H9 (cell line): ENCODE data around the gene PFKP. TPM values are rescaled to one million over a fixed set of nuclear protein-coding genes. Genes with fewer than 3 reads are reported as not detected.

Experiments
- DNase-seq: peaks from one replicate; pipeline ENCODE4 v3.0.0-alpha.2; 2017
- H2AFZ ChIP-seq: one replicate; pipeline ENCODE4 v1.6.1; 2013; ENCODE audit warnings: mild to moderate bottlenecking, low read length, control low read depth, moderate library complexity
- H2AK5ac ChIP-seq: 2 replicates; pipeline ENCODE4 v1.6.1; 2013; ENCODE audit warnings: low read length, control low read depth, mixed read lengths; ENCODE audit not compliant: insufficient read length
- H2BK120ac ChIP-seq: one replicate; pipeline ENCODE4 v1.6.1; 2013; ENCODE audit warnings: low read depth, mild to moderate bottlenecking, low read length, control low read depth, inconsistent platforms; ENCODE audit not compliant: poor library complexity, severe bottlenecking
- H2BK12ac ChIP-seq: 2 replicates; pipeline ENCODE4 v1.6.1; 2013; ENCODE audit warnings: low read length, control low read depth, mixed read lengths, low read depth; ENCODE audit not compliant: insufficient read length
- H2BK15ac ChIP-seq: 2 replicates; pipeline ENCODE4 v1.6.1; 2013; ENCODE audit warnings: low read depth, low read length, control low read depth
- H2BK20ac ChIP-seq: one replicate; pipeline ENCODE4 v1.6.1; 2013; ENCODE audit warnings: low read depth, mild to moderate bottlenecking, low read length, control low read depth, inconsistent platforms; ENCODE audit not compliant: poor library complexity, severe bottlenecking
- H2BK5ac ChIP-seq: 2 replicates; pipeline ENCODE4 v1.6.1; 2013; ENCODE audit warnings: low read length, control low read depth, mixed read lengths; ENCODE audit not compliant: insufficient read length
- H3K14ac ChIP-seq: 2 replicates; pipeline ENCODE4 v1.6.1; 2013; ENCODE audit warnings: low read length, control low read depth; ENCODE audit not compliant: insufficient read depth
- H3K18ac ChIP-seq: 2 replicates; pipeline ENCODE4 v1.6.1; 2013; ENCODE audit warnings: low read depth, mild to moderate bottlenecking, mixed read lengths, low read length, control low read depth; ENCODE audit not compliant: insufficient read length
- H3K23ac ChIP-seq: 2 replicates; pipeline ENCODE4 v1.6.1; 2013; ENCODE audit warnings: low read length, control low read depth, mixed read lengths, low read depth; ENCODE audit not compliant: insufficient read length
- H3K23me2 ChIP-seq: 2 replicates; pipeline ENCODE4 v1.6.1; 2013; ENCODE audit warnings: low read depth, mild to moderate bottlenecking, mixed read lengths, low read length, control low read depth; ENCODE audit not compliant: insufficient read length, poor library complexity, severe bottlenecking
- H3K27ac ChIP-seq: 2 replicates; pipeline ENCODE4 v1.5.1; 2013; ENCODE audit warnings: low read length, control low read depth, mixed read lengths, low read depth; ENCODE audit not compliant: insufficient read length
- H3K27me3 ChIP-seq: 2 replicates; pipeline ENCODE4 v1.6.1; 2013; ENCODE audit warnings: low read length, control low read depth, inconsistent platforms; ENCODE audit not compliant: insufficient read depth
- H3K4ac ChIP-seq: 2 replicates; pipeline ENCODE4 v1.6.1; 2013; ENCODE audit warnings: low read depth, mild to moderate bottlenecking, control low read depth, inconsistent platforms, low read length, moderate library complexity
- H3K4me1 ChIP-seq: 2 replicates; pipeline ENCODE4 v1.6.1; 2013; ENCODE audit warnings: low read length, control low read depth, inconsistent platforms; ENCODE audit not compliant: insufficient read depth
- H3K4me2 ChIP-seq: 2 replicates; pipeline ENCODE4 v1.6.1; 2013; ENCODE audit warnings: low read length, control low read depth, mixed read lengths; ENCODE audit not compliant: insufficient read length, insufficient read depth
- H3K56ac ChIP-seq: 2 replicates; pipeline ENCODE4 v1.6.1; 2013; ENCODE audit warnings: low read depth, mild to moderate bottlenecking, mixed read lengths, low read length, control low read depth; ENCODE audit not compliant: insufficient read length
- H3K79me1 ChIP-seq: 2 replicates; pipeline ENCODE4 v1.6.1; 2013; ENCODE audit warnings: low read depth, mild to moderate bottlenecking, moderate library complexity, low read length, control low read depth, inconsistent platforms; ENCODE audit not compliant: insufficient read depth, poor library complexity, severe bottlenecking
- H3K79me2 ChIP-seq: 2 replicates; pipeline ENCODE4 v1.6.1; 2013; ENCODE audit warnings: low read length, control low read depth, inconsistent platforms; ENCODE audit not compliant: insufficient read depth
- H3K9ac ChIP-seq: 2 replicates; pipeline ENCODE4 v1.6.1; 2013; ENCODE audit warnings: low read length, control low read depth, mixed read lengths; ENCODE audit not compliant: insufficient read length; ENCODE audit errors: extremely low read depth
- H3K9me3 ChIP-seq: one replicate; pipeline ENCODE4 v1.6.1; 2013; ENCODE audit warnings: low read depth, low read length, inconsistent platforms; ENCODE audit not compliant: control insufficient read depth
- H3T11ph ChIP-seq: one replicate; pipeline ENCODE4 v1.6.1; 2013; ENCODE audit warnings: mild to moderate bottlenecking, low read length, control low read depth, inconsistent platforms
- H4K20me1 ChIP-seq: one replicate; pipeline ENCODE4 v1.6.1; 2013; ENCODE audit not compliant: control insufficient read depth, insufficient read length, insufficient read depth
- H4K5ac ChIP-seq: 2 replicates; pipeline ENCODE4 v1.6.1; 2013; ENCODE audit warnings: low read depth, mild to moderate bottlenecking, mixed read lengths, low read length, control low read depth; ENCODE audit not compliant: insufficient read length
- H4K8ac ChIP-seq: replicated peaks from 2 replicates; pipeline ENCODE4 v1.6.1; 2013; ENCODE audit warnings: low read length, control low read depth, mixed read lengths, low read depth; ENCODE audit not compliant: insufficient read length
- H4K91ac ChIP-seq: 2 replicates; pipeline ENCODE4 v1.6.1; 2013; ENCODE audit warnings: low read depth, mild to moderate bottlenecking, moderate library complexity, mixed read lengths, low read length, control low read depth; ENCODE audit not compliant: insufficient read length
- H3K27ac Mint-ChIP-seq, 3 experiments: 2 replicates in 2 of 3; 3 replicates in 1 of 3; pipeline ENCODE4 v1.8.0; 2020 to 2021; ENCODE audit warnings: mixed read lengths in 3 of 3, mild to moderate bottlenecking in 1 of 3, moderate library complexity in 1 of 3
- H3K27me3 Mint-ChIP-seq: 2 replicates; pipeline ENCODE4 v1.8.0; 2021; ENCODE audit warnings: low read depth, mild to moderate bottlenecking, moderate library complexity, mixed read lengths
- H3K36me3 Mint-ChIP-seq, 3 experiments: 2 replicates in 2 of 3; 3 replicates in 1 of 3; pipeline ENCODE4 v1.8.0; 2020 to 2021; ENCODE audit warnings: low read depth in 3 of 3, mixed read lengths in 3 of 3; ENCODE audit not compliant: insufficient read depth in 1 of 3
- H3K4me1 Mint-ChIP-seq, 2 experiments: 2 replicates each; pipeline ENCODE4 v1.8.0; 2020; ENCODE audit warnings: mixed read lengths in 2 of 2
- H3K4me3 Mint-ChIP-seq, 2 experiments: 2 replicates in 1 of 2; 3 replicates in 1 of 2; pipeline ENCODE4 v1.8.0; 2020 to 2021; ENCODE audit warnings: mild to moderate bottlenecking in 2 of 2, mixed read lengths in 2 of 2, moderate library complexity in 1 of 2
- H3K9me3 Mint-ChIP-seq, 2 experiments: 2 replicates in 1 of 2; 3 replicates in 1 of 2; pipeline ENCODE4 v1.8.0; 2020; ENCODE audit warnings: mild to moderate bottlenecking in 2 of 2, mixed read lengths in 2 of 2, moderate library complexity in 1 of 2
- CTCF ChIP-seq: fragments of 200-600 bp; sonication (generic); conservative IDR thresholded peaks from 3 replicates; pipeline ENCODE4 v1.8.0; 2021; ENCODE audit warnings: antibody characterized with exemption, mild to moderate bottlenecking
- WGBS: extraction: QIAGEN DNeasy Blood & Tissue Kit; methylation state at CpG from one replicate; pipeline ENCODE4 v1.1.7; 2013; ENCODE audit warnings: missing lambda C conversion rate, low lambda C conversion rate, mixed read lengths; ENCODE audit not compliant: insufficient read length; ENCODE audit errors: extremely low coverage; 5-methylcytosine and 5-hydroxymethylcytosine counted together
- total RNA-seq: library from RNA; stranded (reverse); gene quantifications from 2 replicates; pipeline ENCODE4 v1.2.1, GENCODE V29; 2021

Gene PFKP
- total RNA-seq, 1 experiment from 2014 or later: 145 TPM

DNA sequence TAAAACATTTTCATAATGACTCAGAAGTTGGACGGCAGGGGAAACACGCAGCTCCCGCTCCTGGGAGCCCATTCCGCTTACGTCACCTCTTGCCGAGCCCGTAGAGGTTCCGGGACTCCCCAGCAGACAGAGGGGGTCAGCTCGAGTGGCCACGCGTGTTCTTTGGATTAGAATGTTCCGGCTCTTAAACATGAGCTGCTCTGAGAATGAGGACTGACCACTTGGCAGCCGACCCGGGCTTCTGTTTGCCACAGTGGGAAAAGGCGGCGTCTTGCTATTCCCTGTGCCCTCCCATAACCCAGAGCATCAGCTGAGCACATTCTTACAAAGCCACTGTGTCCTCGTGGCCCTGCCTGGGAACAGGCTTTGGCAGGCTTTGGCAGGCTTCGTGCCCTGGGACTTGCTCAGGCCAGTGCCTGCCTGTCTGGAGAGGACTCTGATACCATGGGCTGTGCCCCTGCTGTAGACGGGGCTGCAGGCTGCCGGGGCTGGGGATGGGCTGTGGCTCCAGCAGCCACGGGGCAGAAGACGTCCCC lies 40.1 kb downstream of the PFKP start:
- Histone ChIP-seq H3K79me2 (no peaks in the 10 kb centered on the region), H2AFZ (no peak overlapping the region), H3K27ac (no peak overlapping the region)

More for the DNA sequence above, 40.1 kb downstream of the PFKP start:
- Histone ChIP-seq H3K14ac (no peak overlapping the region), H3K23me2 (no peaks in the 10 kb centered on the region), H2BK12ac (no peak overlapping the region), H4K5ac (no peak overlapping the region), H3K4me2 (no peak overlapping the region), H3K27me3 (no peaks in the 10 kb centered on the region), H3T11ph (no peak overlapping the region), H2BK120ac (no peak overlapping the region), H3K56ac (no peak overlapping the region), H3K79me1 (no peaks in the 10 kb centered on the region), H2AK5ac (no peak overlapping the region), H4K20me1 (no peaks in the 10 kb centered on the region), H3K4ac (no peak overlapping the region), H4K91ac (no peak overlapping the region), H4K8ac (no peak overlapping the region), H3K18ac (no peak overlapping the region), H3K4me1 (no peaks in the 10 kb centered on the region; the same call in 1 of the 2 replicates), H2BK20ac (no peak overlapping the region), H3K9ac (no peak overlapping the region), H3K9me3 (no peaks in the 10 kb centered on the region), H2BK15ac (no peak overlapping the region), H3K23ac (no peak overlapping the region), H2BK5ac (no peak overlapping the region)
- Mint-ChIP-seq H3K4me3 (no peak overlapping the region), H3K36me3 (peaks cover 63 to 89% (median 88%) of the 10 kb centered on the region in 3 experiments), H3K27me3 (no peaks in the 10 kb centered on the region), H3K9me3 (no peaks in the 10 kb centered on the region), H3K27ac (no peak overlapping the region), H3K4me1 (peaks cover 7% of the 10 kb centered on the region in 2 experiments)
- DNase-seq: no peak
- TF ChIP-seq CTCF: no peak
- WGBS: no CpG with 5 or more reads among the region's 22 CpGs
